K562 (cell line): ENCODE results near the gene MERTK. TPM values are rescaled to one million over a fixed set of nuclear protein-coding genes. Genes with fewer than 3 reads are reported as not detected.

Experiments used
- ATAC-seq: fragments of 200-7000 bp; cut with Tn5 transposase; 3 replicates; pipeline ENCODE4 v1.9.1; 2020; ENCODE audit warnings: moderate library complexity
- BruUV-seq: library from RNA; stranded (reverse); fragments of 400-500 nt; replicated peaks from 2 replicates; lab custom pipeline; 2021; lab: Mats Ljungman, UMichigan
- CTCF ChIA-PET: fragments of 300-600 bp; formaldehyde crosslinking; extraction: SDS; loops from one replicate; lab custom pipeline; 2021; ENCODE audit warnings: low intra/inter-chr PET ratio; lab: Yijun Ruan, JAX
- POLR2A ChIA-PET: fragments of 300-600, 350-650 bp; sonication (Branson Sonifier 250); formaldehyde crosslinking; extraction: SDS; loops from one replicate; lab custom pipeline; 2021; ENCODE audit warnings: antibody characterized with exemption, inconsistent platforms; lab: Yijun Ruan, JAX
- DNase-seq, 4 experiments: peaks; one replicate each; pipeline versions ENCODE4 v3.0.0 to v3.0.0-alpha.2; 2011 to 2018; ENCODE audit warnings: low spot score in 3 of 4, mixed read lengths in 3 of 4; ENCODE audit errors: extremely low read depth in 1 of 4
- FAIRE-seq: peaks from 2 replicates; lab custom pipeline; 2011; peaks lifted over from hg19 to GRCh38; lab: Jason Lieb, UNC
- H2AFZ ChIP-seq: 2 replicates; pipeline ENCODE4 v1.6.0; 2011; ENCODE audit warnings: low read depth, low read length, control low read depth, inconsistent platforms
- H3K27ac ChIP-seq: fragments of 200-600 bp; 3 replicates; pipeline ENCODE4 v1.8.0; 2011; ENCODE audit warnings: low read depth, mild to moderate bottlenecking, control low read depth, inconsistent platforms, low read length, moderate library complexity, mixed read lengths; ENCODE audit errors: extremely low read depth
- H3K27me3 ChIP-seq, 2 experiments: fragments of 300-600 bp in 1 of 2; 2 replicates in 1 of 2; 3 replicates in 1 of 2; pipeline versions ENCODE4 v1.6.0 to v1.8.0; 2011; ENCODE audit warnings: inconsistent platforms in 2 of 2, low read length in 2 of 2, mild to moderate bottlenecking in 1 of 2, mixed read lengths in 1 of 2, moderate library complexity in 1 of 2; ENCODE audit not compliant: control insufficient read depth in 2 of 2, insufficient read depth in 2 of 2
- H3K36me3 ChIP-seq: fragments of 300-600 bp; 3 replicates; pipeline ENCODE4 v1.8.0; 2011; ENCODE audit warnings: mild to moderate bottlenecking, low read length, inconsistent platforms; ENCODE audit not compliant: control insufficient read depth, insufficient read depth
- H3K4me1 ChIP-seq, 2 experiments: fragments of 200-600 bp in 1 of 2; replicated peaks in 1 of 2; 2 replicates in 1 of 2; 3 replicates in 1 of 2; pipeline versions ENCODE4 v1.5.1 to v1.8.0; 2011; ENCODE audit warnings: inconsistent platforms in 2 of 2, low read length in 2 of 2, mild to moderate bottlenecking in 1 of 2, mixed read lengths in 1 of 2, moderate library complexity in 1 of 2; ENCODE audit not compliant: control insufficient read depth in 2 of 2, insufficient read depth in 2 of 2
- H3K4me2 ChIP-seq: 2 replicates; pipeline ENCODE4 v1.6.1; 2011; ENCODE audit warnings: low read length, control low read depth, inconsistent platforms, mixed read lengths; ENCODE audit not compliant: insufficient read depth
- H3K4me3 ChIP-seq: fragments of 200-600 bp; sonication (generic), shearing (Covaris generic); 2 replicates; pipeline ENCODE4 v1.5.1; 2016; ENCODE audit warnings: control low read depth, inconsistent platforms
- H3K79me2 ChIP-seq: fragments of 200-600 bp; 3 replicates; pipeline ENCODE4 v1.8.0; 2011; ENCODE audit warnings: low read length, inconsistent platforms; ENCODE audit not compliant: control insufficient read depth, insufficient read depth
- H3K9ac ChIP-seq, 2 experiments: 2 replicates each; pipeline versions ENCODE4 v1.6.0 to v1.6.1; 2011; ENCODE audit warnings: low read depth in 2 of 2, low read length in 2 of 2, control low read depth in 1 of 2, inconsistent platforms in 1 of 2, mild to moderate bottlenecking in 1 of 2, mixed read lengths in 1 of 2; ENCODE audit not compliant: insufficient read depth in 1 of 2
- H3K9me1 ChIP-seq: one replicate; pipeline ENCODE4 v1.6.0; 2011; ENCODE audit warnings: inconsistent platforms, mild to moderate bottlenecking, low read length, moderate library complexity; ENCODE audit not compliant: control insufficient read depth, insufficient read depth
- H3K9me3 ChIP-seq: replicated peaks from 2 replicates; pipeline ENCODE4 v1.5.1; 2011; ENCODE audit warnings: low read depth, low read length, inconsistent platforms; ENCODE audit not compliant: control insufficient read depth, insufficient read depth
- H4K20me1 ChIP-seq: replicated peaks from 2 replicates; pipeline ENCODE4 v1.6.1; 2011; ENCODE audit warnings: low read length, inconsistent platforms, mixed read lengths; ENCODE audit not compliant: control insufficient read depth, insufficient read depth
- ILF3 ChIP-seq: fragments of 450-650 bp; IDR thresholded peaks from 2 replicates; pipeline ENCODE4 v1.6.1; 2018; ENCODE audit warnings: antibody characterized with exemption, mild to moderate bottlenecking, moderate library complexity, borderline replicate concordance
- L3MBTL2 ChIP-seq: fragments of 450-650 bp; IDR thresholded peaks from 2 replicates; pipeline ENCODE4 v1.6.1; 2016; ENCODE audit warnings: mild to moderate bottlenecking, moderate library complexity
- NCOA4 ChIP-seq: fragments of 450-650 bp; IDR thresholded peaks from 2 replicates; pipeline ENCODE4 v1.6.1; 2018; ENCODE audit warnings: mild to moderate bottlenecking; ENCODE audit not compliant: partially characterized antibody
- PURB ChIP-seq: sonication (generic); formaldehyde crosslinking; IDR thresholded peaks from 2 replicates; pipeline ENCODE4 v1.9.0; 2021; ENCODE audit warnings: low read depth, mild to moderate bottlenecking, missing genetic modification reagents
- SMARCB1 ChIP-seq: IDR thresholded peaks from 2 replicates; pipeline ENCODE4 v1.6.1; 2011; ENCODE audit warnings: improper control_type of control experiment, low read depth; ENCODE audit not compliant: insufficient read length
- ZNF12 ChIP-seq: sonication (generic); formaldehyde crosslinking; IDR thresholded peaks from 2 replicates; pipeline ENCODE4 v1.4.0; 2020; ENCODE audit warnings: mild to moderate bottlenecking, missing genetic modification reagents
- ZNF146 ChIP-seq: IDR thresholded peaks from one replicate; pipeline ENCODE4 v1.6.1; 2018; ENCODE audit warnings: missing compliant biosample characterization; ENCODE audit not compliant: unreplicated experiment
- ZNF407 ChIP-seq: fragments of 450-650 bp; IDR thresholded peaks from 2 replicates; pipeline ENCODE4 v1.6.1; 2016; ENCODE audit warnings: low read depth
- WGBS: fragments of 100-300 bp; shearing (Covaris generic); methylation state at CpG from one replicate; pipeline ENCODE4 v1.1.6; 2016; ENCODE audit warnings: low coverage, mixed read lengths; ENCODE audit not compliant: insufficient coverage; ENCODE audit errors: missing lambda C conversion rate; 5-methylcytosine and 5-hydroxymethylcytosine counted together
- in situ Hi-C: fragments of 300-500 bp; cut with MboI; formaldehyde crosslinking; loops from 4 replicates; pipeline ENCODE4 v1.15.0; 2018; ENCODE audit warnings: inconsistent platforms, mixed read lengths
- intact Hi-C: fragments of 100-400 bp; cut with micrococcal nuclease; formaldehyde crosslinking; loops from 2 replicates; pipeline ENCODE4 v1.14.2; 2022
- polyA plus RNA-seq, 8 experiments: library from polyadenylated mRNA; depleted of rRNA in 4 of 8; stranded (reverse) in 5 of 8; unstranded in 3 of 8; fragments of >200 nt; fragmentation: Nextera tagmentation in 2 of 8; fragmentation: Illumina TruSeq in 1 of 8; extraction: Ambion mirVana in 2 of 8; extraction: Trizol in 1 of 8; gene quantifications; 2 replicates each; pipeline versions ENCODE4 v1.2.1 to v1.2.3, GENCODE V29; 2011 to 2014; ENCODE audit warnings: inconsistent platforms in 1 of 8, missing spikeins in 1 of 8
- total RNA-seq, 7 experiments: library from RNA; depleted of rRNA in 6 of 7; stranded (reverse); fragments of >200 nt in 6 of 7; fragmentation: Illumina TruSeq in 2 of 7; extraction: Trizol in 2 of 7; gene quantifications; 2 replicates each; pipeline versions ENCODE4 v1.2.1 to v1.2.3, GENCODE V29; 2011 to 2021; ENCODE audit warnings: low replicate concordance in 1 of 7
- TF ChIP-seq, protein P1 (sequence below): fragments of 450-650 bp; IDR thresholded peaks from 2 replicates; pipeline ENCODE4 v1.6.1; 2018; ENCODE audit warnings: mild to moderate bottlenecking, low read depth; ENCODE audit not compliant: partially characterized antibody
- TF ChIP-seq, protein P2 (sequence below): fragments of 450-650 bp; IDR thresholded peaks from 2 replicates; pipeline ENCODE4 v1.6.1; 2017; ENCODE audit warnings: mild to moderate bottlenecking, moderate library complexity

Gene MERTK
- total and polyA plus RNA-seq, 9 of the 15 experiments (the other 6 are each of a cell fraction or from before 2014, with no cell fraction given) = 0.23 to 1.6 (median 0.74) TPM

DNA sequence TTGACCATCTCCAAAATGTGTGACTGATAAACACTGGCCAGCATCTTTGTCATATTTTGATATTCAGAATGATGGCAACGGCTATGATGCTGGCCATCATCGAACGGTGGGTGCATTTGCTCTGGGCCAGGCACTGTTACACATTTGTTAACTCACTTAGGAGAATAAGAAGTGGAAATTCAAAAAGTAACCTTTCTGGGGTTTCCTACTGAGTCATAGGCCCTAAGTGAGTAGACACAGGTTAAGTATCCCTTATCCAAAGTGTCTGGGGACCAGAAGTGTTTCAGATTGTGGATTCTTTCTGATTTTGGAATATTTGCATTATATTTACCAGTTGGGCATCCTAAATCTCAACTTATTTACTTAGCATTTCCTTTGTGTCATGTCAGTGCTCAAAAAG lies 92.0 kb downstream of the MERTK start:
- 45% methylated on average over 3 of the region's 3 CpGs for WGBS

More for the DNA sequence above, 92.0 kb downstream of the MERTK start:
- no peaks in the 10 kb centered on the region for H3K79me2 ChIP-seq
- no peak for ATAC-seq
- no peak overlapping the region for H2AFZ ChIP-seq
- no peak overlapping the region for H3K4me3 ChIP-seq
- no peak overlapping the region for H3K4me2 ChIP-seq
- TF ChIP-seq, protein P1, sequence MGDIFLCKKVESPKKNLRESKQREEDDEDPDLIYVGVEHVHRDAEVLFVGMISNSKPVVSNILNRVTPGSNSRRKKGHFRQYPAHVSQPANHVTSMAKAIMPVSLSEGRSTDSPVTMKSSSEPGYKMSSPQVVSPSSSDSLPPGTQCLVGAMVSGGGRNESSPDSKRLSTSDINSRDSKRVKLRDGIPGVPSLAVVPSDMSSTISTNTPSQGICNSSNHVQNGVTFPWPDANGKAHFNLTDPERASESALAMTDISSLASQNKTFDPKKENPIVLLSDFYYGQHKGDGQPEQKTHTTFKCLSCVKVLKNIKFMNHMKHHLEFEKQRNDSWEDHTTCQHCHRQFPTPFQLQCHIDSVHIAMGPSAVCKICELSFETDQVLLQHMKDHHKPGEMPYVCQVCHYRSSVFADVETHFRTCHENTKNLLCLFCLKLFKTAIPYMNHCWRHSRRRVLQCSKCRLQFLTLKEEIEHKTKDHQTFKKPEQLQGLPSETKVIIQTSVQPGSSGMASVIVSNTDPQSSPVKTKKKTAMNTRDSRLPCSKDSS = no peak
- TF ChIP-seq NCOA4 (no peak), ILF3 (no peak), PURB (CRISPR knock-in tag) (no peak), SMARCB1 (no peak), L3MBTL2 (no peak), ZNF407 (no peak), ZNF12 (no peak), ZNF146 (no peak)
- TF ChIP-seq, protein P2, sequence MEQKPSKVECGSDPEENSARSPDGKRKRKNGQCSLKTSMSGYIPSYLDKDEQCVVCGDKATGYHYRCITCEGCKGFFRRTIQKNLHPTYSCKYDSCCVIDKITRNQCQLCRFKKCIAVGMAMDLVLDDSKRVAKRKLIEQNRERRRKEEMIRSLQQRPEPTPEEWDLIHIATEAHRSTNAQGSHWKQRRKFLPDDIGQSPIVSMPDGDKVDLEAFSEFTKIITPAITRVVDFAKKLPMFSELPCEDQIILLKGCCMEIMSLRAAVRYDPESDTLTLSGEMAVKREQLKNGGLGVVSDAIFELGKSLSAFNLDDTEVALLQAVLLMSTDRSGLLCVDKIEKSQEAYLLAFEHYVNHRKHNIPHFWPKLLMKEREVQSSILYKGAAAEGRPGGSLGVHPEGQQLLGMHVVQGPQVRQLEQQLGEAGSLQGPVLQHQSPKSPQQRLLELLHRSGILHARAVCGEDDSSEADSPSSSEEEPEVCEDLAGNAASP = no peak
- H3K4me1 ChIP-seq = peaks cover 0 to 11% of the 10 kb centered on the region in 2 experiments; a peak in 3 of 5 replicates
- intact Hi-C loops (no loop called here), in situ Hi-C loops (no loop called here)
- no peak overlapping the region for H3K27ac ChIP-seq
- ChIA-PET CTCF (no interaction called here), POLR2A (no interaction called here)
- no peak for FAIRE-seq
- DNase-seq = no peak
- H4K20me1 ChIP-seq = no peaks in the 10 kb centered on the region
- 0 out of 5 replicates have a peak, but pooled peaks cover 0 to 3% of the 10 kb centered on the region in 2 experiments for H3K27me3 ChIP-seq
- H3K36me3 ChIP-seq = no peaks in the 10 kb centered on the region
- no peaks in the 10 kb centered on the region for H3K9me1 ChIP-seq
- H3K9ac ChIP-seq = no peak overlapping the region
- H3K9me3 ChIP-seq = no peaks in the 10 kb centered on the region
- BruUV-seq = no TSS peak
